ENCODE results near the gene PPAT. TPM values are rescaled to one million over a fixed set of nuclear protein-coding genes. Genes with fewer than 3 reads are reported as not detected.

Gene PPAT
- total RNA-seq, 1 donor = 18.4 TPM

GRCh38 chr4:56388306-56388705 lies 47.1 kb downstream of the PPAT start:
- no peak for TF ChIP-seq CTCF (IDR thresholded peaks at IDR 0.05; ENCODE audit: insufficient read depth, low read length)
- peak overlapping the region; percentile 95 for H3K4me3 ChIP-seq (ENCODE audit: low read depth, low read length)
- peak; percentile 5 for DNase-seq (ENCODE audit: low read depth)

- no peak for TF ChIP-seq CTCF (IDR thresholded peaks at IDR 0.05; ENCODE audit: insufficient read depth, low read length)
Measured at GRCh38 chr4:56387023-56388001, 48.1 kb downstream of the PPAT start, which contains the start of gene AASDH. Gene AASDH, minus strand, starts transcription at chr4:56387491. Its CDS starts 3,192 bp downstream, at chr4:56384299.

GRCh38 chr4:56386091-56386490 lies 49.3 kb downstream of the PPAT start:
- H3K4me3 ChIP-seq (ENCODE audit: low read depth, low read length) = peak overlapping the region; percentile 41
- TF ChIP-seq CTCF (IDR thresholded peaks at IDR 0.05; ENCODE audit: insufficient read depth, low read length) = no peak
- no peak for DNase-seq (ENCODE audit: low read depth)

More at GRCh38 chr4:56387023-56388001, 48.1 kb downstream of the PPAT start, which contains the start of gene AASDH:
- peak; percentile 95 for DNase-seq (ENCODE audit: low read depth)
- peak within 1 kb of the TSS; percentile 95 for H3K4me3 ChIP-seq (ENCODE audit: low read depth, low read length)

GRCh38 chr4:56375458-56375857 lies 60.0 kb downstream of the PPAT start:
- TF ChIP-seq CTCF (IDR thresholded peaks at IDR 0.05; ENCODE audit: insufficient read depth, low read length) = no peak
- no peak for DNase-seq (ENCODE audit: low read depth)

GRCh38 chr4:56374956-56375355 lies 60.5 kb downstream of the PPAT start:
- TF ChIP-seq CTCF (IDR thresholded peaks at IDR 0.05; ENCODE audit: insufficient read depth, low read length) = no peak
- no peak for DNase-seq (ENCODE audit: low read depth)
- H3K4me3 ChIP-seq (ENCODE audit: low read depth, low read length) = no peak overlapping the region

More at GRCh38 chr4:56375458-56375857, 60.0 kb downstream of the PPAT start:
- H3K4me3 ChIP-seq (ENCODE audit: low read depth, low read length) = no peak overlapping the region

- DNase-seq (ENCODE audit: low read depth) = no peak
- TF ChIP-seq CTCF (IDR thresholded peaks at IDR 0.05; ENCODE audit: insufficient read depth, low read length) = no peak
- no peak overlapping the region for H3K4me3 ChIP-seq (ENCODE audit: low read depth, low read length)
Measured at GRCh38 chr4:56372774-56373173, 62.6 kb downstream of the PPAT start.
